GM13976 (cell line): Measurements from ENCODE around the gene KLF13.

Source experiments
- DNase-seq: peaks from one replicate; pipeline ENCODE4 v3.0.0; 2012; ENCODE audit warnings: low spot score
- in situ Hi-C: fragments of 300-500 bp; cut with MboI; formaldehyde crosslinking; loops from one replicate; pipeline ENCODE4 v1.12.0; 2022; ENCODE audit warnings: low sequenced_read_pairs, mixed read lengths, inconsistent platforms; ENCODE audit not compliant: unreplicated experiment
- TF ChIP-seq, protein P1 (sequence below): IDR thresholded peaks from 2 replicates; pipeline ENCODE4 v1.5.1; 2012; ENCODE audit warnings: borderline replicate concordance, mild to moderate bottlenecking; ENCODE audit not compliant: insufficient read depth; ENCODE audit errors: extremely low read depth, missing control alignments, control extremely low read depth

The KLF13 gene

DNA sequence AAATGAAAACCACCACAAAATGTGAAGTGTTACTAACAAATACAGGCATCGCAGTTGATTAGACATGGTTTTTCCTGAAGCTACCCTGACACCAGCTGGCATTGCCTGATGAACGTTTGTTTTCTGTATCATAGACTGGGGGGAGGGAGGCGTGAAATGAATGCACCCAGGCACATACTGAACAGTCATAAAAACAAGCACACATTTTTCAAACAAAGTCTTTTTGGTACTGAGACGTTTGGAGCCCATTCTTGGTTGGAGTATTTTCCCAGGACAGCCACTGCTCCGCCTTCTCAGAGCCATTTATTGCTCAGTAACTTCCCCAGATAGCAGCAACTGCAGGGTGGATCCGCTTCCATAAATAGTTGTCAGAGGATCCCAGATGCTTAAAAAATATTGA, 52.4 kb downstream of the KLF13 start:
- TF ChIP-seq, protein P1, sequence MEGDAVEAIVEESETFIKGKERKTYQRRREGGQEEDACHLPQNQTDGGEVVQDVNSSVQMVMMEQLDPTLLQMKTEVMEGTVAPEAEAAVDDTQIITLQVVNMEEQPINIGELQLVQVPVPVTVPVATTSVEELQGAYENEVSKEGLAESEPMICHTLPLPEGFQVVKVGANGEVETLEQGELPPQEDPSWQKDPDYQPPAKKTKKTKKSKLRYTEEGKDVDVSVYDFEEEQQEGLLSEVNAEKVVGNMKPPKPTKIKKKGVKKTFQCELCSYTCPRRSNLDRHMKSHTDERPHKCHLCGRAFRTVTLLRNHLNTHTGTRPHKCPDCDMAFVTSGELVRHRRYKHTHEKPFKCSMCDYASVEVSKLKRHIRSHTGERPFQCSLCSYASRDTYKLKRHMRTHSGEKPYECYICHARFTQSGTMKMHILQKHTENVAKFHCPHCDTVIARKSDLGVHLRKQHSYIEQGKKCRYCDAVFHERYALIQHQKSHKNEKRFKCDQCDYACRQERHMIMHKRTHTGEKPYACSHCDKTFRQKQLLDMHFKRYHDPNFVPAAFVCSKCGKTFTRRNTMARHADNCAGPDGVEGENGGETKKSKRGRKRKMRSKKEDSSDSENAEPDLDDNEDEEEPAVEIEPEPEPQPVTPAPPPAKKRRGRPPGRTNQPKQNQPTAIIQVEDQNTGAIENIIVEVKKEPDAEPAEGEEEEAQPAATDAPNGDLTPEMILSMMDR, result no peak
- in situ Hi-C loops, result no loop called here
- no peak for DNase-seq

DNA sequence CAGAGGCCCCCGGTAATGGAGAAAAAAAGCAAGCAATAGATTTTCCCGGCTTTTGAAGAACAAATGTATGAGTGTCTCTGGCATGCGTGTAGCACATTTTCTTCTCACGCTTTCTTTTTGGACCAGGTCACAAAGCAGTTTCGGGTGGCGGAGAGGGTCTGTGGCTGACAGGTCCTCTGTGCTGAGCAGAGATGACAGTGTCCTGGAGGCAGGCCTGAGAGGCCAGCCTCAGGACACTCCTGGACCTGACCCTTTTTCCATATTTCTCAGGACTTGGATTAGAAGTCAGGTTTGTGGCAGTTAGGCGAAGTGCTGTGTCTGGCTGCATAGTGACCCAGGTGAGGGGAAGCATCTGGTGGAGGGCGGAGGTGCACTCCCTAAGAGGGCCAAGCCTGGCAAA, 52.9 kb downstream of the KLF13 start:
- DNase-seq, result no peak
- TF ChIP-seq, protein P1, result no peak
- in situ Hi-C loops, result no loop called here

DNA sequence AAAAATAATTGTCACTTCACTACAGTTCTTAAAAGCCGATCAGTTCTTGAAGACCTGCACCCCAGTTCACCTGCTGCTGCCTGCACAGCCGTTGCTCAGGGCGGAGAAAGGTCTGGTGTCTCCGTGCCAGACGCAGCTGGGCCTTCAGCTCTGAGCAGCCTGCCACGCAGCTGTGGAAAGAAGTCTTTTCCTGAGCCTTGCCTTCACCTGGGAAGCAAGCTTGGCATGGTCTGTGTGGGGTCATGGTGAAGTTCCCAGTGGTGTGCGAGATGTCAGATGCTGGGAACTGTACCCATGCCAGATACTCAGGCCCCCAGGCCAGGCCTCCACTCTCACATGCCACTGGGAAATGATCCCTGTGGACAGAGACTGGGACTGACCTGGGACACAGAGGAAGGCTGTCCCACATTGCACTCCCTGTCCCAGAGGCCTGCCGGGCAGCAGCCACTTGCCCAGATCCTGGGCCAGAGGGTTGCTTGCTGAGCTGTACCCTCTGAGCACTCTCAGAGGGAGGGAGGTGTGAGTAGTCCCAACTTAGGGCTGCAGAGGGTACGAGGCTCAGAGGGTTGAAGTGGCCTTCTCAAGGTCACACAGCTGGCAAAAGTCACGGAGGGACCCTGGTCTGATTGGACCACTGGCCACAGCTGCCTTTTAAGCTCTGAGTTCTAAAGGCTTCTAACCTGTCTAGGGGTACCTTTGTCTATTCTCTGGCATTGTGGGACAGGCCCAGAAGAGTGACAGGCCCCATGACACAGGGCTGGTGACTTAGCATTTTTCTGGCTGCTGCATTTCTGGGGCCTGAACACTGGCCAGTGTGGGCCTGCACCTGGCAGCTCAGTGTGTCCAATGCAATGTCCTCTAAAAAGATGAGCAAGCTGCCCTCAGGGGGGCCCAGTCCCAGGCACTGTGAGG, 55.4 kb downstream of the KLF13 start:
- TF ChIP-seq, protein P1, result no peak
- in situ Hi-C loops, result no loop called here
- DNase-seq, result no peak

DNA sequence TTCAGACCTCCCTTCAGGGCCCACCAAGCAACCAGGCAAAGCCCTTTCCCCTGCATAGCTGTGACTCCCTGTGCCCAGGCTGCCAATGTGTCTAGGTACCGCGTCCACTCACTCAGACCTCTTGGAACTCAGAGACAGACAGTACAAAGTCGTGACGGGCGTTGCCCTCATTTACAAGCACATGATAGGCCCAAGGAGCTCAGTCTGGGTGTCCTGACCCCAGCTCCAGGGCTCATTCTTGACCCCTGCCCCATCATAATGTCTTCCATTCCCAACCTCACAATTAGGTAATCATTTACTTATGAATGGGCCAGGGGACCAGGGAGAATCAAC, 56.0 kb downstream of the KLF13 start:
- TF ChIP-seq, protein P1, result no peak
- in situ Hi-C loops, result no loop called here
- DNase-seq, result no peak

DNA sequence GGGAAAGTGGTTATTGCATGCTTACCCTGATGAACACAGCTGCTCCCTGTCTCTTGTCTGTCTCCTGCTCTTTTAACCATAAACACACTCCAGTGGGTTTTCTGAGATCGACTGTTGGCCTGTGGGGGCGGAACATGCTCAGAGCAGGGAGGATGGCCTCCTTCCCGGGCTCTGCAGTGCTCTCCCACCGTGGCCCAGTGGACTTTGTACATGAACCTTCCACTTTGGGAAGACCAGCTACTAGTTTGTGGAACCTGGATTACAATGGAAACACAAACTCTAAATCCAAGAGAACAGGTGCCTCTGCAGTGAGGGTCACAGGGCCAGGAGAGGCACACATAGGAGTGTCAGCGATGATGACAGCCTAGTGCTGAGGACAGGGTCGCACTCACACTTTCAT, 56.5 kb downstream of the KLF13 start:
- DNase-seq, result no peak
- TF ChIP-seq, protein P1, result no peak
- in situ Hi-C loops, result no loop called here

DNA sequence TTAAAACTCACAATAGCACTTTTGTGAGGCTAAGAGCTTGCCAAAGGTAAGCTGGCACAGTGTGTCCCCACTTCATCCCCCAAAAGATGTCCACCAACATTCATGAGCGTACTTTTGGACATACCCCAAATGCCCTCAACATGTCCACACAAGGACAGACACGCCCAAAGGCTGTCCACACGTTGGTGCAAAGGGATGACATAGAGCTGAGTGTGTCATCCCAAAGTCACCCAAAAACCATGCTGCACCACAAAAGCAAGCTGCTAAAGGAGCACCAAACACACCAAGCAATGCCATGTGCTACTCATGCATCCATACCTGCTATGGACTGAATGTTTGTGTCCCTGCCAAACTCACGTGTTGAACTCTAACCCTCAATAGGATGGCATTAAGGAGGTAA, 57.9 kb downstream of the KLF13 start:
- DNase-seq, result no peak
- TF ChIP-seq, protein P1, result no peak
- in situ Hi-C loops, result no loop called here
